CD14-positive monocyte (primary cell): Measurements from ENCODE around the gene USP24. TPM values are rescaled to one million over a fixed set of nuclear protein-coding genes. Genes with fewer than 3 reads are reported as not detected.
A peak's percentile ranks its signal among the peaks of the same experiment; 100 is the strongest.

Experiments used
- DNase-seq, 3 donors: peaks; one replicate each; pipeline ENCODE4 v3.0.0-alpha.2; 2011 to 2022
- H2AFZ ChIP-seq: 2 replicates; pipeline ENCODE4 v1.6.0; 2012; ENCODE audit warnings: mild to moderate bottlenecking, low read depth, low read length, inconsistent platforms; ENCODE audit not compliant: insufficient read depth, poor library complexity, severe bottlenecking
- H3K27ac ChIP-seq, 2 donors: 1 replicate in 1 of 2; 2 replicates in 1 of 2; pipeline ENCODE4 v1.5.1; 2012 to 2013; ENCODE audit warnings: low read length in 2 of 2, control low read depth in 1 of 2, inconsistent platforms in 1 of 2, low read depth in 1 of 2, mild to moderate bottlenecking in 1 of 2
- H3K27me3 ChIP-seq, 2 donors: one replicate each; pipeline versions ENCODE4 v1.6.0 to v1.6.1; 2011 to 2013; ENCODE audit warnings: low read length in 2 of 2; ENCODE audit not compliant: control insufficient read depth in 2 of 2, insufficient read depth in 2 of 2
- H3K36me3 ChIP-seq, 2 donors: replicated peaks in 1 of 2; 1 replicate in 1 of 2; 2 replicates in 1 of 2; pipeline versions ENCODE4 v1.5.1 to v1.6.1; 2012 to 2013; ENCODE audit warnings: low read length in 2 of 2, control low read depth in 1 of 2, inconsistent platforms in 1 of 2, mild to moderate bottlenecking in 1 of 2; ENCODE audit not compliant: insufficient read depth in 2 of 2, control insufficient read depth in 1 of 2
- H3K4me1 ChIP-seq, 2 donors: 1 replicate in 1 of 2; 2 replicates in 1 of 2; pipeline versions ENCODE4 v1.5.1 to v1.6.1; 2012 to 2013; ENCODE audit warnings: low read length in 2 of 2, control low read depth in 1 of 2, inconsistent platforms in 1 of 2, mild to moderate bottlenecking in 1 of 2, moderate library complexity in 1 of 2; ENCODE audit not compliant: insufficient read depth in 2 of 2, control insufficient read depth in 1 of 2
- H3K4me2 ChIP-seq: replicated peaks from 2 replicates; pipeline ENCODE3; 2012; ENCODE audit warnings: low read length, moderate library complexity, mild to moderate bottlenecking; ENCODE audit not compliant: poor library complexity, severe bottlenecking; ENCODE audit errors: extremely low read depth
- H3K4me3 ChIP-seq, 3 experiments: fragments of 200-600 bp in 1 of 3; sonication (generic) in 1 of 3; replicated peaks in 1 of 3; 1 replicate in 2 of 3; 2 replicates in 1 of 3; pipeline ENCODE4 v1.5.1; 2011 to 2013; ENCODE audit warnings: low read length in 3 of 3, mild to moderate bottlenecking in 3 of 3, control low read depth in 2 of 3, low read depth in 2 of 3, inconsistent platforms in 1 of 3, moderate library complexity in 1 of 3
- H3K79me2 ChIP-seq: 2 replicates; pipeline ENCODE4 v1.6.0; 2012; ENCODE audit warnings: mild to moderate bottlenecking, control low read depth, inconsistent platforms, low read length, moderate library complexity; ENCODE audit not compliant: insufficient read depth
- H3K9ac ChIP-seq: 2 replicates; pipeline ENCODE4 v1.6.0; 2017; ENCODE audit warnings: low read length, mild to moderate bottlenecking; ENCODE audit not compliant: insufficient read depth, poor library complexity, severe bottlenecking
- H3K9me3 ChIP-seq, 2 donors: replicated peaks in 1 of 2; 1 replicate in 1 of 2; 2 replicates in 1 of 2; pipeline versions ENCODE4 v1.5.1 to v1.6.1; 2012 to 2013; ENCODE audit warnings: low read length in 2 of 2, control low read depth in 1 of 2; ENCODE audit not compliant: control insufficient read depth in 1 of 2, insufficient read depth in 1 of 2
- H4K20me1 ChIP-seq: 2 replicates; pipeline ENCODE4 v1.6.0; 2012; ENCODE audit warnings: mild to moderate bottlenecking, low read length, control low read depth, moderate library complexity; ENCODE audit not compliant: insufficient read depth
- H3K27ac Mint-ChIP-seq, 7 donors: one replicate each; pipeline ENCODE4 v1.8.0; 2020; ENCODE audit warnings: mild to moderate bottlenecking in 7 of 7, mixed read lengths in 7 of 7, moderate library complexity in 6 of 7, inconsistent platforms in 2 of 7
- H3K27me3 Mint-ChIP-seq, 3 donors: one replicate each; pipeline ENCODE4 v1.8.0; 2021 to 2022; ENCODE audit warnings: low read depth in 3 of 3, mild to moderate bottlenecking in 3 of 3, mixed read lengths in 3 of 3, moderate library complexity in 3 of 3, inconsistent platforms in 1 of 3
- H3K36me3 Mint-ChIP-seq, 2 donors: one replicate each; pipeline ENCODE4 v1.8.0; 2020; ENCODE audit warnings: mixed read lengths in 2 of 2, inconsistent platforms in 1 of 2, mild to moderate bottlenecking in 1 of 2
- H3K4me1 Mint-ChIP-seq: one replicate; pipeline ENCODE4 v1.8.0; 2020; ENCODE audit warnings: mild to moderate bottlenecking, mixed read lengths
- H3K4me3 Mint-ChIP-seq, 2 donors: one replicate each; pipeline ENCODE4 v1.8.0; 2020; ENCODE audit warnings: mild to moderate bottlenecking in 2 of 2, mixed read lengths in 2 of 2, moderate library complexity in 1 of 2
- H3K9me3 Mint-ChIP-seq, 7 donors: one replicate each; pipeline ENCODE4 v1.8.0; 2020 to 2022; ENCODE audit warnings: mixed read lengths in 7 of 7, mild to moderate bottlenecking in 6 of 7, moderate library complexity in 6 of 7, inconsistent platforms in 2 of 7
- WGBS: methylation state at CpG from one replicate; pipeline ENCODE4 v1.1.5; 2013; ENCODE audit warnings: missing lambda C conversion rate; ENCODE audit not compliant: insufficient coverage; 5-methylcytosine and 5-hydroxymethylcytosine counted together
- intact Hi-C, 2 donors: fragments of 100-400 bp; cut with micrococcal nuclease; formaldehyde crosslinking; loops; one replicate each; pipeline versions ENCODE4 v1.15.0 to v1.15.1; 2023
- polyA plus RNA-seq, 3 donors: library from polyadenylated mRNA; depleted of rRNA in 1 of 3; unstranded in 2 of 3; stranded (reverse) in 1 of 3; fragments of 300-500 nt in 2 of 3; fragments of >200 nt in 1 of 3; fragmentation: Illumina TruSeq in 2 of 3; gene quantifications; 1 replicate in 2 of 3; 2 replicates in 1 of 3; pipeline ENCODE4 v1.2.3, GENCODE V29; 2012 to 2021
- TF ChIP-seq, protein P1 (sequence below): fragments of 200-600 bp; IDR thresholded peaks from one replicate; pipeline ENCODE4 v1.8.0; 2022; ENCODE audit warnings: antibody characterized with exemption, mild to moderate bottlenecking

Gene USP24
- polyA plus RNA-seq, 3 donors = 1.1 to 14.2 (median 2.1) TPM

DNA sequence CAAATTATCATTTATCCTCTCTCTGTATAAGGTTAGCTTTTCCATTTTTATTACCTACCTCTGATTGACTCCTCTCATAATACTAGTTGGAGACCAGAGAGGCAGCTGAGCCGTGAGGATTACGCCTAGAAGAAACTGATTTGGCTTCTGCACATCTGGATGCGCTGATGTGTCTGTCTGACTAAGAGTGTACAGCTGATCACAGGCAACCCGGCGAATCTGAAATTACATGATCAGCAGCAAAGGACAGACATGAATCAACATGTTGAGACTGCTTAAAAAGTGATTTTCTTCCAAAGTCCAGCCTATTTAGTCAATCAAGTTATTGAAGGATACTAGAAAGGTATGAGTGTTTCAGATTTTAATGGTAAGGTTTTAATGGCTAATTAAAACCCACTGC is 94.6 kb downstream of the USP24 start:
- Mint-ChIP-seq H3K4me1 (peaks cover 7% of the 10 kb centered on the region), H3K27me3 (no peaks in the 10 kb centered on the region), H3K4me3 (no peak overlapping the region), H3K36me3 (peaks cover 86 to 91% of the 10 kb centered on the region in 2 donors), H3K27ac (no peak overlapping the region), H3K9me3 (peaks cover 0 to 5% (median 0%) of the 10 kb centered on the region in 7 donors)
- Histone ChIP-seq H3K9me3 (no peaks in the 10 kb centered on the region), H3K9ac (no peak overlapping the region), H4K20me1 (peaks cover 10% of the 10 kb centered on the region), H3K79me2 (no peaks in the 10 kb centered on the region), H2AFZ (no peak overlapping the region), H3K4me1 (no peaks in the 10 kb centered on the region), H3K4me2 (no peak overlapping the region), H3K27ac (no peak overlapping the region), H3K36me3 (peaks cover 88 to 93% of the 10 kb centered on the region in 2 donors), H3K4me3 (no peak overlapping the region), H3K27me3 (no peaks in the 10 kb centered on the region)
- intact Hi-C loops = no loop called here
- DNase-seq = no peak
- WGBS = 100% methylated on average over 4 of the region's 5 CpGs
- TF ChIP-seq, protein P1, sequence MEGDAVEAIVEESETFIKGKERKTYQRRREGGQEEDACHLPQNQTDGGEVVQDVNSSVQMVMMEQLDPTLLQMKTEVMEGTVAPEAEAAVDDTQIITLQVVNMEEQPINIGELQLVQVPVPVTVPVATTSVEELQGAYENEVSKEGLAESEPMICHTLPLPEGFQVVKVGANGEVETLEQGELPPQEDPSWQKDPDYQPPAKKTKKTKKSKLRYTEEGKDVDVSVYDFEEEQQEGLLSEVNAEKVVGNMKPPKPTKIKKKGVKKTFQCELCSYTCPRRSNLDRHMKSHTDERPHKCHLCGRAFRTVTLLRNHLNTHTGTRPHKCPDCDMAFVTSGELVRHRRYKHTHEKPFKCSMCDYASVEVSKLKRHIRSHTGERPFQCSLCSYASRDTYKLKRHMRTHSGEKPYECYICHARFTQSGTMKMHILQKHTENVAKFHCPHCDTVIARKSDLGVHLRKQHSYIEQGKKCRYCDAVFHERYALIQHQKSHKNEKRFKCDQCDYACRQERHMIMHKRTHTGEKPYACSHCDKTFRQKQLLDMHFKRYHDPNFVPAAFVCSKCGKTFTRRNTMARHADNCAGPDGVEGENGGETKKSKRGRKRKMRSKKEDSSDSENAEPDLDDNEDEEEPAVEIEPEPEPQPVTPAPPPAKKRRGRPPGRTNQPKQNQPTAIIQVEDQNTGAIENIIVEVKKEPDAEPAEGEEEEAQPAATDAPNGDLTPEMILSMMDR = no peak

DNA sequence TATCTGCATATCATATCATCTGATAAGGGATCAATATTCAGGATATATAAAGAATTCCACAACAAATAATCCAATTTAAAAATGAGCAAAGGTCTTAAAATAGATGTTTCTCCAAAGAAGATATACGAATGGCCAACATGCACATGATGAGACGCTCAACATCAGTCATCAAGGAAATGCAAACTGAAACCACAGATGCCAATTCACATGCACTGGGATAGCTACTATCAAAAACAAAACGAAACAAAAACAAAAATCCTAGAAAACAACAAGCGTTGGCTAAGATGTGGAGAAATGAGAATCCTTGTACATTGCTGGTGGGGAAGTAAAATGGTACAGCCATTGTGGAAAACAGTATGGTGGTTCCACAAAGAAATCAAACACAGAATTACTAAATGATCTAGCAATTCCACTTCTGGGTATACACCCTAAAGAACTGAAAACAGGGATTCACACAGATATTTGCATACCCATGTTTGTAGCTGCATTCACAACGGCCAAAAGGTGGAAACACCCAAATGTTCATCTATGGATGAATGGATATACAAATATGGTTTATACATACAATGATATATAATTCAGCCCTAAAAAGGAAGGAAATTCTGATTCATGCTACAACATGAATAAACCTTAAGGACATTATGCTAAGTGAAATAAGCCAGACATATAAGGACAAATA is 96.4 kb downstream of the USP24 start:
- TF ChIP-seq, protein P1 = no peak
- Histone ChIP-seq H4K20me1 (peaks cover 10% of the 10 kb centered on the region), H3K4me2 (no peak overlapping the region), H3K4me3 (no peak overlapping the region), H3K36me3 (peaks cover 78 to 93% of the 10 kb centered on the region in 2 donors), H3K4me1 (no peaks in the 10 kb centered on the region), H3K27me3 (no peaks in the 10 kb centered on the region), H3K9ac (no peak overlapping the region), H3K79me2 (no peaks in the 10 kb centered on the region), H3K9me3 (no peaks in the 10 kb centered on the region), H2AFZ (no peak overlapping the region), H3K27ac (peak overlapping the region in 1 of 2 donors; percentile 38)
- no CpG with 5 or more reads among the region's 5 CpGs for WGBS
- H3K4me3 Mint-ChIP-seq = no peak overlapping the region
- H3K36me3 Mint-ChIP-seq = peaks cover 84 to 89% of the 10 kb centered on the region in 2 donors
- peak overlapping the region in 1 of 7 donors; percentile 1 for H3K27ac Mint-ChIP-seq
- peaks cover 7% of the 10 kb centered on the region for H3K4me1 Mint-ChIP-seq
- no peak for DNase-seq
- intact Hi-C loops = no loop called here
- peaks cover 0 to 12% (median 4%) of the 10 kb centered on the region in 7 donors for H3K9me3 Mint-ChIP-seq
- no peaks in the 10 kb centered on the region for H3K27me3 Mint-ChIP-seq
